AG04450 (cell line): ENCODE measurements around the gene MAMSTR. TPM values are rescaled to one million over a fixed set of nuclear protein-coding genes. Genes with fewer than 3 reads are reported as not detected.

Source experiments
- CTCF ChIA-PET: fragments of 300-600, 350-600 bp; formaldehyde crosslinking; extraction: SDS; loops from one replicate; lab custom pipeline; 2022; ENCODE audit warnings: antibody characterized with exemption, inconsistent platforms; lab: Charles Lee
- POLR2A ChIA-PET: fragments of 350-600 bp; formaldehyde crosslinking; extraction: SDS; loops from one replicate; lab custom pipeline; 2021; ENCODE audit warnings: antibody characterized with exemption, inconsistent platforms; lab: Yijun Ruan, JAX
- DNase-seq: peaks from one replicate; pipeline ENCODE4 v3.0.0-alpha.2; 2011; ENCODE audit warnings: low read depth, low spot score
- H3K27ac ChIP-seq: one replicate; pipeline ENCODE4 v1.5.1; 2012; ENCODE audit warnings: low read depth, low read length, control low read depth
- H3K27me3 ChIP-seq: one replicate; pipeline ENCODE4 v1.6.0; 2012; ENCODE audit warnings: low read length; ENCODE audit not compliant: control insufficient read depth, insufficient read depth
- H3K4me3 ChIP-seq: 2 replicates; pipeline ENCODE4 v1.5.1; 2011; ENCODE audit warnings: mild to moderate bottlenecking, low read depth, low read length, control low read depth
- H3K9me3 ChIP-seq: 2 replicates; pipeline ENCODE4 v1.5.1; 2012; ENCODE audit warnings: low read length; ENCODE audit not compliant: control insufficient read depth, insufficient read depth
- polyA plus RNA-seq: library from polyadenylated mRNA; depleted of rRNA; stranded (reverse); fragments of >200 nt; gene quantifications from 2 replicates; pipeline ENCODE4 v1.2.3, GENCODE V29; 2011
- TF ChIP-seq, protein P1 (sequence below): IDR thresholded peaks from 2 replicates; pipeline ENCODE4 v1.5.1; 2011; ENCODE audit warnings: low read depth, low read length, control low read depth, inconsistent platforms

MAMSTR gene
- polyA plus RNA-seq, 1 experiment = 0.58 TPM

DNA sequence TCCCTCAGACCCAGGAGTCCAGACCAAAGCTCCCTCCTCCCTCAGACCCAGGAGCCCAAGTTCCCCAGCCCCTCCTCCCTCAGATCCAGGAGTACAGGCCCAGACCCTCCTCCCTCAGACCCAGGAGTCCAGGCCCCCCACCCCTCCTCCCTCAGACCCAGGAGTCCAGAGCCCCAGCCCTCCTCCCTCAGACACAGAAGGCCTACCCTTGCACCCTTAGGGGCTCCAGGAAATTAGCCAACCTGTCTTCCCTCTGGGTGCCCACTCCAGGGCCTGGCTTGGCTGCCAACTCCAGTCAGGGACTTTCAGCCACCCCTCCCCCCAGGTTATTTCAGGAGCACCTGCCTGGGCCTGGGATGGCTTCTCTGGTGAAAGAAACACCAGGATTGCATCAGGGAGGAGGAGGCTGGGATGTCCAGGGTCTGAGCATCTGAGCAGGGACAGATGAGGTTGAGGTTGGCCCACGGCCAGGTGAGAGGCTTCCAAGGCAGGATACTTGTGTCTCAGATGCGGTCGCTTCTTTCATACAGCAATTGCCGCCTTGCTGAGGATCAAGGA lies 35.6 kb upstream of the MAMSTR start, which contains the start of gene FGF21:
FGF21 (plus strand) TSS at position 441 of the 558 bp plus-strand sequence. CDS start 713 bp downstream, outside the sequence.
- H3K27ac ChIP-seq = no peak within 1 kb of the TSS
- TF ChIP-seq, protein P1, sequence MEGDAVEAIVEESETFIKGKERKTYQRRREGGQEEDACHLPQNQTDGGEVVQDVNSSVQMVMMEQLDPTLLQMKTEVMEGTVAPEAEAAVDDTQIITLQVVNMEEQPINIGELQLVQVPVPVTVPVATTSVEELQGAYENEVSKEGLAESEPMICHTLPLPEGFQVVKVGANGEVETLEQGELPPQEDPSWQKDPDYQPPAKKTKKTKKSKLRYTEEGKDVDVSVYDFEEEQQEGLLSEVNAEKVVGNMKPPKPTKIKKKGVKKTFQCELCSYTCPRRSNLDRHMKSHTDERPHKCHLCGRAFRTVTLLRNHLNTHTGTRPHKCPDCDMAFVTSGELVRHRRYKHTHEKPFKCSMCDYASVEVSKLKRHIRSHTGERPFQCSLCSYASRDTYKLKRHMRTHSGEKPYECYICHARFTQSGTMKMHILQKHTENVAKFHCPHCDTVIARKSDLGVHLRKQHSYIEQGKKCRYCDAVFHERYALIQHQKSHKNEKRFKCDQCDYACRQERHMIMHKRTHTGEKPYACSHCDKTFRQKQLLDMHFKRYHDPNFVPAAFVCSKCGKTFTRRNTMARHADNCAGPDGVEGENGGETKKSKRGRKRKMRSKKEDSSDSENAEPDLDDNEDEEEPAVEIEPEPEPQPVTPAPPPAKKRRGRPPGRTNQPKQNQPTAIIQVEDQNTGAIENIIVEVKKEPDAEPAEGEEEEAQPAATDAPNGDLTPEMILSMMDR = no peak
- ChIA-PET POLR2A (no interaction called here), CTCF (no interaction called here)
- H3K4me3 ChIP-seq = no peak within 1 kb of the TSS
- peaks cover 5% of the 10 kb centered on the region; the same call in 1 of the 2 replicates for H3K9me3 ChIP-seq
- DNase-seq = no peak
- H3K27me3 ChIP-seq = peaks cover 30% of the 10 kb centered on the region

DNA sequence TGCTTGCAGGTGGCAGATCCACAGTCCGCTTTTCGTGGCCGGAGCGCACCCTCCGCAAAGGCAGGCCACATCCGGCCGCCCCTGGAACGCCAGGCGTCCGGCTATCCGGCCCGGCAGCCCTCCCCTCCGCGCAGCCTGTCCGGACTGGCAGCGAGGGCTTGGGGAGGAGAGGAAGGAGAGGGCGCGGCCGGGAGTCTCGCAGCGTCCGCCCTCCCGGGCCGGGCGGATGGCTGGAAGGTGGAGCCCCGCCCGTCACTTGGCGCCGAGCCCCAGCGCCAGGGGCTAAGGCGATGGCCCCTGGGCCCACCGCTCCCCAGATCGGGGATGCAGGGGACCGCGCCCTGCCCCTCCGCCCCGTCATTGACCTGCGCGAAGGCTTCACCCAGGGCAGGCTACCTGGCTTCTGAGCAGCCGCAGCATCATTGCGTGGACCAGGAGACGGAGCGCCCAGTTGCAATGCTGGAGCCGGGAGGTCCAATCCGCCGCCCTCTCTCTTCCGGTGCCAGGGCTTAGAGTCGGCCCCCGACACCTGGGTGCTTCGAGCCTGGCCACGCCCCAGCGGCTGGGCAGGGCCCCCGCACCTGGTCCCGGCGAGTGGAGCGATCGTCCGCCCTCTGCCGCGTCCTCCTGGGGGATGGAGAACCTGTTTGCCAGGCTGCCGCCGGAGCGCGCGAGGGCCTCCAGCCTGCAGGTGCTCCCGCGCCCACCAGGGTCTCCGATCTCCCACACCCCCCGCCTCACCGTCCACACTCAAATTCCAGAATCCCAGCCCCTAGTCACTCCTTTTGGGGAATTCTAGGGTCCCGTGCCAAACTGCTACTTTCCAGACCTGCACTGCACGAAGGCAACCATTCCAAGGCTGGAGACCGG lies 33.2 kb upstream of the MAMSTR start, which contains the start of gene FUT1:
FUT1 (minus strand) TSS at position 146 of the 870 bp plus-strand sequence. CDS start 1,360 bp downstream, outside the sequence.
- DNase-seq = no peak
- peak within 1 kb of the TSS; percentile 20; the same call in 1 of the 2 replicates for H3K4me3 ChIP-seq
- peaks cover 36% of the 10 kb centered on the region for H3K27me3 ChIP-seq
- CTCF ChIA-PET = no interaction called here
- POLR2A ChIA-PET = no interaction called here
- peaks cover 5% of the 10 kb centered on the region; the same call in 1 of the 2 replicates for H3K9me3 ChIP-seq
- no peak within 1 kb of the TSS for H3K27ac ChIP-seq
- TF ChIP-seq, protein P1 = no peak

DNA sequence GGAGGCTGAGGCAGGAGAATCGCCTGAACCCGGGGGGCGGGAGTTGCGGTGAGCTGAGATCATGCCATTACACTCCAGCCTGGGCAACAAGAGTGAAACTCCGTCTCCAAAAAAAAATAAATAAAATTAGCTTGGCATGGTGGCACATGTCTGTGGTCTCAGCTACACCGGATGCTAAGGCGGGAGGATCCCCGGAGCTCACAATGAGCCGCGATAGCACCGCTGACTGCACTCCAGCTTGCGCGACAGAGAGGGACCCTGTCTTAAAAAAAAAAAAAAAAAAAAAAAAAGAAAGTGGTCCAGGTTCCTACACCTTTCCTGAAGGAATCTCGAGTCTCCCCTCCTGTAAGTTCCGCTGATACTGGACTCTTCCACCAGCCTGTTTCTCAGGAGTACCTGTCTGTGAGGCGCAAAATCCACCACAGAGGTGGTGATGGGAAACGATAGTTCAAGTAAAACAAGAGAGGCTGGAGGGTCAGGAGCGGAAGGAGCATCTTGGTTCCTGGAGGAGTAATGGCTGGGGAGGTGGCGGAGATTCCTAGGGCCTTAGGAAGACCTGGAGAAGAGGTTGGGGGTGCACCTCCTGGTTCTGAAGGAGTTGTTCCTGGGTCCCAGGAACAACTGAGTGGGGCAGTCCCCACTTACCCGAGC lies 32.4 kb upstream of the MAMSTR start:
- ChIA-PET CTCF (interaction anchor here (0.7 kb wide), 1 partner anchor 87 kb away, joined by 12 read pairs; no protein-coding TSS in a partner anchor), POLR2A (no interaction called here)
- Histone ChIP-seq H3K27ac (no peak overlapping the region), H3K9me3 (peaks cover 5% of the 10 kb centered on the region; the same call in 1 of the 2 replicates), H3K27me3 (peaks cover 36% of the 10 kb centered on the region), H3K4me3 (peak overlapping the region; percentile 20; the same call in 1 of the 2 replicates)
- TF ChIP-seq, protein P1 = no peak
- no peak for DNase-seq

DNA sequence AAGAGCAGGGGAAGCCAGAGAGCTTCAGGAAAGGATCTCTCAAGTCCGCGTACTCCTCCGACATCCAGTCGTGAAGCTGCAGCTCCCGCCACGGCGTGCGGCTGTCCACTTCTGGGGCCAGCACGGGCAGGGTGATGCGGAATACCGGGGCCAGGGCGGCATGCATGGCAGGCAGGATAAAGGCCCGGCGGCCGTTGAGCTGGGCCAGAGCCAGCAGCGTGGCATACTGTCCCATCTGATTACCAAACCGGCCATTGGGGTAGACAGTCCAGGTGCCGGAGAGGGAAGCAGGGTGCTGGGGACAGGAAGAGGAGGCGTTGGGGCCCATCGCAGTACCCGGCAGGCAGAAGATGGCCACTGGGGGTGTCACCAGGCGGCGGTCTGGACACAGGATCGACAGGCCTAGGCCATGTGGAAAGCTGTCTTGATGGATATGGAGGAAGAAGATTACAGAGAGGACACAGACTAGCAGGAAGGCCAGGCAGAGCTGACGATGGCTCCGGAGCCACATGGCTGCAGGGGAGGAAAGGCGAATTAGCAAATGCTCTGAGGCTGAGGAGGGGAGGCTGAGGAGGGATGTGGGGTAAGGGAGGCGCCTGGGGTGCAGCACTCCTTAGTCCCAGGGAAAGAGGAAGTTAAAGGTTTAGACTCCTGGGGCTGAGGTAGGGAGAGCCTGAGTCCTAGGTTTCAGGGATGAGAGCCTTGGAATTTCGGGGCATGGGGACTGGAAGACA lies 31.4 kb upstream of the MAMSTR start:
- H3K9me3 ChIP-seq = peaks cover 5% of the 10 kb centered on the region; the same call in 1 of the 2 replicates
- H3K4me3 ChIP-seq = no peak overlapping the region
- DNase-seq = no peak
- ChIA-PET POLR2A (no interaction called here), CTCF (no interaction called here)
- peaks cover 36% of the 10 kb centered on the region for H3K27me3 ChIP-seq
- TF ChIP-seq, protein P1 = no peak
- H3K27ac ChIP-seq = no peak overlapping the region
